ENCODE data around the gene MSH2.

Gene MSH2

DNA sequence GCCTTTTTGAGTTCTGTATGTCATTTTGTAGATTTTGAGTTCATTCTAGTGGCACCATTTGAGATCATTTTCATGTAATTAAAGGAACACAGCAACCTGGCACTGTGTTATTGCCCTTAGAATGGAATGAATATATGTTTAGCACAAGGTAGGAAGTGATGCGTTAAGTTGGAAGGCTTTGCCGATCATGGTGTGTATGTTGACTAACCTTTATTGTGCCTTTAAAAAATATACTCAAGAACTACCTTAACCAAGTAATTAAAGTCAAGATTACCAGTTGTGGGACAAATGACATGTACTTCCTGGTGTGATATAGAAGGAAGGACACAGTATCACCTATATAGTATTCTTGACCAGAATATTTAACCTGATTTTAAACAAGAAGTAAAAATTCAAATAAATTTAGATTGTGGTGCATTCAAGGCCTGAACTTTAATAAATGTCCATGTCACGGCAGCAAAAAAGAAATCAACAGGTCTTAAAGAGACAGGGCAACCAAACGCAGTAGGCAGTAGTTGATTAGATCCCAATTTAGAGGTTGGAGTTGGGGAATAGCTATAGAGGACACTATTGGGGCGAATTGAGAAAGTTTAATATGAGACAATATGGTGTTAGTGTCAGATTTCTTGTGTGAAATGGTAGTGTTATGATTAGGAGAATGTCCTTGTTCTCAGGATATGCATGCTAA lies 68.6 kb downstream of the MSH2 start:
- TF ChIP-seq FOXP2 (optimal IDR thresholded peaks at IDR 0.05; ENCODE audit: borderline replicate concordance, extremely low read depth, extremely low read length, insufficient read depth): no peak
- no peak for TF ChIP-seq POLR2AphosphoS5 (IDR thresholded peaks at IDR 0.05; ENCODE audit: low read depth, low read length)
- no peak for TF ChIP-seq REST (IDR thresholded peaks at IDR 0.05; ENCODE audit: insufficient read depth in 1 of 2, low read depth in 2 of 2, low read length in 2 of 2)
- TF ChIP-seq TAF1 (IDR thresholded peaks at IDR 0.05; ENCODE audit: borderline replicate concordance, insufficient read depth, low read length): no peak
- no peak for TF ChIP-seq SIN3A (IDR thresholded peaks at IDR 0.05; ENCODE audit: borderline replicate concordance, insufficient read depth, low read length)

- no peak for TF ChIP-seq TAF1 (IDR thresholded peaks at IDR 0.05; ENCODE audit: borderline replicate concordance, insufficient read depth, low read length)
- no peak for TF ChIP-seq REST (IDR thresholded peaks at IDR 0.05; ENCODE audit: insufficient read depth in 1 of 2, low read depth in 2 of 2, low read length in 2 of 2)
- no peak for TF ChIP-seq FOXP2 (optimal IDR thresholded peaks at IDR 0.05; ENCODE audit: borderline replicate concordance, extremely low read depth, extremely low read length, insufficient read depth)
- TF ChIP-seq SIN3A (IDR thresholded peaks at IDR 0.05; ENCODE audit: borderline replicate concordance, insufficient read depth, low read length): no peak
- no peak for TF ChIP-seq POLR2AphosphoS5 (IDR thresholded peaks at IDR 0.05; ENCODE audit: low read depth, low read length)
Measured at GRCh38 chr2:47479863-47480262, 76.9 kb downstream of the MSH2 start.

DNA sequence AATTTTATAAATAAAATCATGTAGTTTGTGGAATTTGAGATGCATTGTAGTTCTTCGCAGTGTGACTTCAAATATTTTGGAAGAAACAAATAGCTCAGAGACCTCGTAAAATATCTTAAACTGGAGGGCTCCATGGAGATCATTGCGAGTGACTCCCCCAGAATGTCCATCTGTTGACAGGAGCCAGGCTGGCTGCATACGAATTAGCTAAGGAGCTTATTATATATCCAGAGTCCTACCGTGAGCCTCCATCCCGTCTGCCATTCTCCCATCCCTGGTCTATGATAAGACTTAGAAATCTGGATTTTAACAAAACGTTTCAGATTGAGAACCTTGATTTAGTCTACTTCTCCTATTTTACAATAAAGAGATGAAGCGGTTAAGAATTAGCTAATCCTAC lies 80.2 kb downstream of the MSH2 start:
- no peak for TF ChIP-seq REST (IDR thresholded peaks at IDR 0.05; ENCODE audit: insufficient read depth in 1 of 2, low read depth in 2 of 2, low read length in 2 of 2)
- TF ChIP-seq TAF1 (IDR thresholded peaks at IDR 0.05; ENCODE audit: borderline replicate concordance, insufficient read depth, low read length): no peak

DNA sequence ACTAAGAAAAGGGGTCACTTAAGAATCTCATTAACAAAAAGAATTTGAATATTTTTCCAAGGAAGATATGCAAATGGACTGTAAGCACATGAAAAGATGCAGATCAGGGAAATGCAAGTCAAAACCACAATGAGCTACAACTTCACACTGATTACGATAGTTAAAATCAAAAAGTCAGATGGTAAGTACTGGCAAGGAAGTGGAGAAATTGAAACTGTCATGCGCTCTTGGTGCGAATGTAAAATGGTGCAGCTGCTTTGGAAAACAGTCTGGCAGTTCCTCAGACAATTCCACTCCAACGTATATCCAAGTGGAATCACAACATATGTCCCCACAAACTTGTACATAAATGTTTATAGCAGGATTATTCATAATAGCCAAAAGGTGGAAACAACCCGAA lies 81.4 kb downstream of the MSH2 start:
- TF ChIP-seq POLR2AphosphoS5 (IDR thresholded peaks at IDR 0.05; ENCODE audit: low read depth, low read length): no peak
- no peak for TF ChIP-seq FOXP2 (optimal IDR thresholded peaks at IDR 0.05; ENCODE audit: borderline replicate concordance, extremely low read depth, extremely low read length, insufficient read depth)
- TF ChIP-seq REST (IDR thresholded peaks at IDR 0.05; ENCODE audit: insufficient read depth in 1 of 2, low read depth in 2 of 2, low read length in 2 of 2): no peak
- no peak for TF ChIP-seq TAF1 (IDR thresholded peaks at IDR 0.05; ENCODE audit: borderline replicate concordance, insufficient read depth, low read length)

- TF ChIP-seq FOXP2 (optimal IDR thresholded peaks at IDR 0.05; ENCODE audit: borderline replicate concordance, extremely low read depth, extremely low read length, insufficient read depth) (no peak), TAF1 (IDR thresholded peaks at IDR 0.05; ENCODE audit: borderline replicate concordance, insufficient read depth, low read length) (no peak), POLR2AphosphoS5 (IDR thresholded peaks at IDR 0.05; ENCODE audit: low read depth, low read length) (no peak), SIN3A (IDR thresholded peaks at IDR 0.05; ENCODE audit: borderline replicate concordance, insufficient read depth, low read length) (no peak), REST (IDR thresholded peaks at IDR 0.05; ENCODE audit: insufficient read depth in 1 of 2, low read depth in 2 of 2, low read length in 2 of 2) (no peak)
Measured at GRCh38 chr2:47485177-47485576, 82.2 kb downstream of the MSH2 start.

Measured in PFSK-1 (cell line).